HTERT RPE-1 (cell line): ENCODE measurements around the gene PAF1.
"Not testable (repeated sequence)": the region's sequence is repeated elsewhere in the genome, so short reads cannot be mapped to it uniquely, and the experiment has no call there.

Source experiments
- in situ Hi-C: fragments of 300-500 bp; cut with MboI; formaldehyde crosslinking; loops from 4 replicates; pipeline ENCODE4 v1.14.3; 2020; ENCODE audit warnings: low sequenced_read_pairs

PAF1 gene

DNA sequence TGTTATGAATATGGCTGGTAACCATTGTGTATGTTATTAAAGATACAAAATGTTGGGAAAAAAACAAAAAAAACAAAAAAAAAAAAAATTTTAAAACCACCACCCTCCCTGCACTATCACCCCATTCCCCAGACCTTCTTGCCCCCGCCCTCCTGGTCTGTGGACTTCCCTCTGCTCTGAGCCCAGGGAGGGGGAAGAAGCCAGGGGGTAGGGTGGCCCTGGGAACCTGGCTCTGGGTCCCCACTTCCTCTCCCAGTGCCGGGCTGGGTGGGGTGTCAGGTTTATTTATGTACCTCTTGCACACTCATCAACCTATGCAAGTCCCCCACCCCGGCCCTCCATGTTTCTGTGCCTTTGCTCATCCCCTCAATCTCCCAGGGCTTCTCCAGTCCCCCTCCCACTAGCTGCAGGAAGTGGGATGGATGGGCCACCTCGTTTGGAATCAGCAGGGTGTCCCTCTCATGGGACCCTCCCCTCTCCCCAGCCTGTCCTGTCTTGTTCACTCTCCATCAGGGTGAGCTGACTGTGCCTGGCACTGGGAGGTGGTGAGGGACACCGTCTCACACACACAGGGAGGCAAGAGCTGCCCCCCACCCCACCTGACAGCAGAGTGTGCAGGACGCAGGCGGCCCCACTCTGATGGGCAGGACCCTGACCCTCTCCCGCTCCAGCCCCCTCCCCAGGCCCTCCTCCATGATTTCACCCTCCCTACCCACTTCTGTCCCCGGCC is 5.9 kb downstream of the PAF1 start:
- in situ Hi-C loops, result no loop called here

- in situ Hi-C loops, result no loop called here
Measured at GRCh38 chr19:39382991-39383828, 7.7 kb downstream of the PAF1 start.

DNA sequence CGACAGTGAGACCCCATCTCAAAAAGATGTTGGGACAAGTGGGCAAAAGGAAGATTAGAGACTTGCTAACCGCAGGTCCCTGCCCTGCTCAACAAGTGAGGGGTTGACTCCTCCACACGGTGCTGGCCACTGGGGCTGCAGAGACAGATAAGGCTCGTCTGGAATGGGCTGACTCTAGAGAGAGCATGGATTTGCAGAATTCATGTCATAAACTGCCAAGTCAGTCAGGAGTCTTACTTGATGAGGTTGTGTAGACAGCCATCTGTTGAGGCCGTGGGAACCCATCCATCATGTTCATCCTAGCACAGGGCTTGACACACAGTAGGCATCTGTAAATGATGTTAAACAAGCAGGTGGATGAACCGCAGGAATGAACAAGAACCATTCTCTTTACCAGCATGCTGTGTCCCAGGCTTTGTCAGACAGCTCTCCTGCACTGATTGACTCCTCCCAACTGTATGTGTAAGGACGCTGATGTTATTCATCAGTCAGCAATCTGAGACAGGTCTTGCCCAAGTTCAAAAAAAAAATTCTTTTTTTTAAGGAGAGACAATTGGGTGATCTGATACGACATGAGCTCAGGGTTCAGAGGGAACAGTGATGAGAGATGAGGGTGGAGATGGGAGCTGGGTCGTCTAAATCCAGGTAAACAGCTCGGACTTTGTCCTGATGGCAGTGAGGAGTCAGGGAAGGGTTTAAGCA is 8.8 kb downstream of the PAF1 start:
- in situ Hi-C loops, result no loop called here

- in situ Hi-C loops, result no loop called here
Measured at GRCh38 chr19:39380521-39381502, 10.1 kb downstream of the PAF1 start.

- in situ Hi-C loops, result no loop called here
Measured at GRCh38 chr19:39379865-39380396, 11.0 kb downstream of the PAF1 start.

DNA sequence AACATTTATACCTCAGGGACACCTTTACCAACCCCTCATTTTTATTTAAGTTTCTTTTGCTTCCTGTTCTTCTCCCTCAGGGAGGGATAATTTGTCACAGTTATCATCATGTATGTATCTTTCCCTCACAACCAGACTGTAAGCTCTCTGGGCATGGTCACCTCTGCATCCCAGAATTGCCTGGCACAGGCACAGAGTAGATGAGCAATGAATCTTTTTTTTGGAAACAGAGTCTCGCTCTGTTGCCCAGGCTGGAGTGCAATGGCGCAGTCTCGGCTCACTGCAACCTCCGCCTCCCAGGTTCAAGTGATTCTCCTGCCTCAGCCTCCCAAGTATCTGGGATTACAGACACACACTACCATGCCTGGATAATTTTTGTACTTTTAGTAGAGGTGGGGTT is 11.5 kb downstream of the PAF1 start:
- in situ Hi-C loops, result not testable (repeated sequence)

GRCh38 chr19:39377373-39378362 is 13.2 kb downstream of the PAF1 start:
- in situ Hi-C loops, result no loop called here

DNA sequence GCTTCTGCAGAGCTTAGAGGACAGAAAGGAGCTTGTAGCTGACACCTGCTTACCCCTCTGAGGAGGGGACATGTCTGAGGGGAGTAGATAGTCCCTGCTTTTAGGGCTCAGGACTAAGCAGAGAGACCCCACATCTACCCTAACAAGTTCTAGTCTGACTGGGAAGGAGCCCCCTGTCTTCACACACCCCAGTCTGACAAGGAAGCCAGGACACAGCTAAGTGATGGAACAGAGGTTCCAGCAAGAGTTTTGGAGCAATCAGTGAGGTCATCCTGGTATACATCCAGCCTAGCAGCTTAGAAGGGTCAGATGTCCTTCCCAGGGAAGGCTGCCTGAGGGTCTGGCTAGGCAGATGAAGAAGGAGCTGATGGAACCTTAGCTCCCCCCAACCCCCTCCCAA is 15.0 kb downstream of the PAF1 start:
- in situ Hi-C loops, result no loop called here

GRCh38 chr19:39372941-39373340 is 18.0 kb downstream of the PAF1 start:
- in situ Hi-C loops, result no loop called here

- in situ Hi-C loops, result no loop called here
Measured at GRCh38 chr19:39372047-39372802, 18.7 kb downstream of the PAF1 start.

DNA sequence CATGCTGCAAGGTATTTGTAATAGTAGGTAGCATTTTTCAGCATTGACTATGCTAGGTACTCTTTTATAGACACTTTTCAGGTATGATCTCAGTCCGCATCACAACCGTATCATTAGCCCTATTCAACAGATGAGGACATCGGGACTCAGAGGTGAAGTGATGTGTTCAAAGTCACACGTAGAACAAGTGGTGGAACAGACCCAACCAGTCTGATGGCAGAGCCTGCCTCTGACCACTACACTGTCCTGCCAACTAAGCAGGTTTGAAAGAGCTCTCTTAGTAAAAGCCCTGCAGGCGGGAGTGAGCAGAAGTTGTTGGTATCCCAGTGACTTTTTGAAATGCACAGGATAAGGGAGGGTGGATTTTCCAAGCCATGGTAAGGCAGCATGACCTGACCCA is 20.2 kb downstream of the PAF1 start:
- in situ Hi-C loops, result no loop called here

GRCh38 chr19:39369200-39369599 is 21.7 kb downstream of the PAF1 start:
- in situ Hi-C loops, result no loop called here

DNA sequence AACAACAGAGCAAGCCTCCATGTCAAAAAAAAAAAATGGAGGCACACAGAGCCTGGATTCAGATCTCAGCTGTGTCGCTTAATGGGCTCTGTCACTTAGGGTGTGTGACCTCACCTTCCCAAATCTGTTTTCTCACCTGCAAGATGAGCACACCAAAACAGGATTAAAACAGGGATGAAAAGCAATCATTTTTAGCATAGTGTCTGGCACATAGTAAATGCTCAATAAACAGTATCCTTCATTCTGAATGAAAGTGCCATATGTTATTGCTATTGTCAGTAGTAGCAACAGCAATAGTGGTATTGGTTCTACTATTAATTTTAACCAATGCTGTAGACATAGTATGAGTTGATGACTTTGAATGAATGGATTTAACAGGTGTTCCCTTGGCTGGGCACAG is 25.4 kb downstream of the PAF1 start:
- in situ Hi-C loops, result no loop called here

GRCh38 chr19:39363901-39364457 is 26.9 kb downstream of the PAF1 start:
- in situ Hi-C loops, result no loop called here

DNA sequence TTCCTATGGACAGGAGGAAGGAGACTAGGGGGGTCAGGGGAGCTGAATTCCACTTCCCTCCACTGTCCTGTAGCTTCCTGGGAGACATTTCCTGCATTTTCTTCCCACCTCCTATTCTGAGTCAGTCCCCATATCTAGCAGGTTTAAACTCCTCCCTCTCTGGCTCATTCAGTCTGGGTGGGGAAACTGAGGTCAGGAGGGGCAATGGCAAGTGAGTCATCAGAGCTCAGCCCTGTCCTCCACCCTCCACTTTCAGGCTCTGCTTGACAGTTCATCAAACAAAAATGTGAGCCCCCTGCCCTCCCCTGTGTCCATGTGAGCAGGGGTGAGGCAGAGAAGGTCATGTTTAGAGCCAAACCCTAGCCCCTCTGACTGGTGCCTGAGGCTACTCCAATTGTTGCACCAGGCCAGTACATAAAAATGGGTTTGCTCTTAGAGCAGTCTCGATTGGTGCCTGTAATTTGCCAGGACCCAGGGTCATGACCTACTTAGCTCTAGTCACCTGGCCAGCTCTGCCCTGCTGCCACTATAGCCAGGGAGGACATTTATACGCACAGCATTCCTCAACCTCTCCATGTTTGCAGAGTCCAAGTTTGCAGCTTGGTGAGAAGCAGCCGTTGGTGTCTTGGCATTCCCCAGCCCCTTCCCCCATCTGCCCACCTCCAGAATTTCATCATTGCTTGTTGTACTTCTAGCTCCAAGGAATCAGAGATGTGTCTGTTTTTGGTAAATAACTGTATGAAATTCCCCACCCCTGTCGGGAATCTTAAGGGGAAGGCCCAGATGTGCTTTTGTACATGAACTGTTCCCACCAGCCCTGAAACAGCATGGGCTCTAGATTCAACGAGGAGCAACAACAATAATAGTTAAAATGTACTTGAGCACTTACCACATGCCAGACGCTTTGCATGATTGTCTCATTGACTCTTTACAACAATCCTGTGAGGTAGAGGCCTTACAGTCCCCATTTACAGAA is 27.9 kb downstream of the PAF1 start:
- in situ Hi-C loops, result no loop called here

DNA sequence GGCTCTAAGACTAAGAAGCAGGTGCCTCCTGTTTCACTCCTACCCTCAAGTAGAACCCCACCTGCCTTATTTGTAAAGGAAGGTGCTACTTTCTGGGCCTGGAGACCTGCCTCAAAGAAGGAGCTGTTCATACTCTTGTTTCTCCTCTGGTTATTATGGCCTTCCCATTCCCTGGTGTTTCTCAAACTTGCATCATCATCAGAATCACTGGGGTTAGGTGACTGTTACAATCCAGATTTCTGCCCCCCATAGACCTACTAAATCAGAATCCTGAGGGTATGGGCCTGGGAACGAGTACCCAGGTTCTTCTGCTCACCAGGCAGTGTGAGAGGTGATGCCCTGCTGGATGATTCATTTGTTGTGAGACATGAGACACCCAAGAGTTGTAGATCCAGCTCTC is 30.3 kb downstream of the PAF1 start:
- in situ Hi-C loops, result no loop called here

DNA sequence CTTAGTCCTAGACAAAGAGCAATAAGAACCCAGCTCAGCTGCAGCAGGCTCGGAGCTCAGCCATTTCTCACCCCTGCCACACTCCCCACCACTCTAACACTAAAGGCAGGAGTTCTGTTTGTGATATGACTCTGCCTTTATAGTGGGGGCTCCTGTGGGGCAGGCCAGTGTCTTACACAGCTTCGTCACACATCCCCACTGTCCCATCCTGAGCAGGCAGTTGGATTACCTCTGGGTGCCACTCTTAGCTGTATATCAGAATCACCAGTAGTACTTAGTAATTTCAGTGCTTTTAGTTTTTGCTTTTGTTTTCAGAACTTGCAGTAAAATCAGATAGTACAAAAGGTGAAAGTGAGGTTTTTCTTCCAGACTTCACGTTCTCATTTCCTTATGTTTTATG is 31.9 kb downstream of the PAF1 start:
- in situ Hi-C loops, result no loop called here
